GM19351 (cell line): Measurements from ENCODE around the gene PIAS1.
"Not testable (repeated sequence)": the region's sequence is repeated elsewhere in the genome, so short reads cannot be mapped to it uniquely, and the experiment has no call there.

Experiments
- ATAC-seq: cut with Tn5 transposase; IDR thresholded peaks from one replicate; pipeline ENCODE4 v1.9.1; 2021; ENCODE audit warnings: mild to moderate bottlenecking, moderate library complexity; ENCODE audit not compliant: unreplicated experiment

The PIAS1 gene

DNA sequence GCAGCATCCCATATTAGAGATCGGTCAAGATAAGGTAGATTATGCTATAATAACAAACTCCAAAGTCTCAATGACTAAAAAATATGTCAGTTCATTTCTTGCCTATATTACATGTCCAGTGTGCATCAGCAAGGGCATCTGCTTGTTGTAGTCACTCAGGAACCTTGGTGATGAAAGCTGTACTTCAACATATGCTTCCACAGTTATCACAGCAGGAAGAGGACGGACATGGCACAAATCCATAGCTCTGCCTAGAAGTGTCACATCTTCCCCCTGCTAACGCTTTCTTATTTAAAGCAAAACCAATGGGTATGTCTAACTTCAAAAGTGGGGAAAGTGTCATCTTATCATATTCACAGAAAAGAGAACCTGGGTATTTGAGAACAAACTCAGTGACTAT is 20.0 kb upstream of the PIAS1 start:
- no peak for ATAC-seq

DNA sequence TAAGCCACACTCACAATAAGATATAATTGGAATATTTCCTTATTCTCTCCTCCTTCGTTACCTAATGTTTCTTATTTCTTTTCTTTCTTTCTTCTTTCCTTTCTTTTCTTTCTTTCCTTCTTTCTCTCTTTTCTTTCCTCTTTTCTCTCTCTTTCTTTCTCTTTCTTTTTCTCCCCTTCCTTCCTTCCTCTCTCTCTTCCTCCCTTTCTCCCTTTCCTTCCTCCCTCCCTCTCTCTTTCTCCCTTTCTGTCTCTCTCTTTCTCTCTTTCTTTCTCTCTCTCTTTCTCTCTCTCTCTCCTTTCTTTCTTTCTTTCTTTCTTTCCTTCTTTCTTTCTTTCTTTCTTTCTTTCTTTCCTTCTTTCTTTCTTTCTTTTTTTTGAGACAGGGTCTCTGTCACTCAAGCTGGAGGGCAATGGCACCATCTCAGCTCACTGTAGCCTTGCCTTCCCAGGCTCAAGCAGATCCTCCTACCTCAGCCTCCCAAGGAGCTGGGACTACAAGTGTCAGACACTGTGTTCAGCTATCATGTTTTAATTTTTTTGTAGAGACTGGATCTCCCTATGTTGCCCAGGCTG is 19.3 kb upstream of the PIAS1 start:
- ATAC-seq: no peak

DNA sequence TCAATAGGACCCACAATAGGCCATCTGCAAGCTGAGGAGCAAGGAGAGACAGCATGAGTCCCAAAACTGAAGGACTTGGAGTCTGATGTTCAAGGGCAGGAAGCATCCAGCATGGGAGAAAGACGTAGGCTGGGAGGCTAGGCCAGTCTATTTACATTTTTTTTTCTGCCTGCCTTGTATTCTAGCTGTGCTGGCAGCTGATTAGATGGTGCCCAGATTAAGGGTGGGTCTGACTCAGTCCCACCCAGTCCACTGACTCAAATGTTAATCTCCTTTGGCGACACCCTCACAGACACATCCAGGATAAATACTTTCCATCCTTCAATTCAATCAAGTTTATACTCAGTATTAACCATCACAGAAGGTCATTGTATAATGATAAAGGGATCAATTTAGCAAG is 15.9 kb upstream of the PIAS1 start:
- ATAC-seq: no peak

DNA sequence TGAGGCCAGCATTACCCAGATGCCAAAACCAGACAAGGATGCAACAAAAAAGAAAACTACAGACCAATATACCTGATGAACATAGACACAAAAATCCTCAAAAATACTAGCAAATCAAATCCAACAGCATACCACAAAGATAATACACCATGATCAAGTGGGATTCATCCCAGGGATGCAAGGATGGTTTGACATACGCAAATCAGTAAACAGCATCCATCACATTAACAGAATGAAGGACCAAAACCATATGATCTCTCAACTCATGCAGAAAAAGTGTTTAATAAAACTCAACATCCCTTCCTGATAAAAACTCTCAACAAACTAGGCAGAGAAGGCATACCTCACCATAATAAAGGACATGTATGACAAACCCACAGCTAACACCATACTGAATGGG is 14.0 kb upstream of the PIAS1 start:
- no peak for ATAC-seq

DNA sequence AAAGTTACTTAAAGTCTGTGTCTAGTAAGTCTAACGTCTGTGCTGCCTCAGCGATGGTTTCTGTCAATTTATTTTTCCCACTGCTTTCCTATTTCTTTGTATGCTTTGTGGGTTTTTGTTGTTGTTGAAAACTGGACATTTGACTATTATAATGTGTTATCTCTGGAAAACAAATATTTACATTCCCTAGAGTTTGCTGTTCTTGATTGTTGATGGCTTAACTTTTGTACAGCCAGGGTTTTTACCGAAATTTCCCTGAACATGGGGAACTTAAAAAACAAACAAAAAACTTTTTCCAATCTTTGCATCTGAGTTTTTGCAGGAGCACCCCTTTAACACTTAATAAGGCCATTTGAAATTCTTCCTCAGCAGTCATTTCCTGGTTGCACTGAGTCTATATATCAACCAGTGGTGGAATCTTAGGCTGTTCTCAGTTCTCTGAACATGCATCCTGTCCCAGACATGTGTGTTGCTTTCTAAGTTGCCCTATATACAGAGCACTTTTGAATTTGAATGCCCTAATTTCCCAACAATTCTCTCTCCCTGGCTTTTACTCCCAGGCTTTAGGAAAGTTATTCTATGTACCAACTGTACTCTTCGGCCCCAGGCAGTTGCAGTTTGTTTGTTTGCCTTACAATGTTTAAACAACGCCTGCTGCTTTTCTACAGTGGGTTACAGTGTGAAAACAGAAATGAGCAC is 11.8 kb upstream of the PIAS1 start:
- no peak for ATAC-seq

DNA sequence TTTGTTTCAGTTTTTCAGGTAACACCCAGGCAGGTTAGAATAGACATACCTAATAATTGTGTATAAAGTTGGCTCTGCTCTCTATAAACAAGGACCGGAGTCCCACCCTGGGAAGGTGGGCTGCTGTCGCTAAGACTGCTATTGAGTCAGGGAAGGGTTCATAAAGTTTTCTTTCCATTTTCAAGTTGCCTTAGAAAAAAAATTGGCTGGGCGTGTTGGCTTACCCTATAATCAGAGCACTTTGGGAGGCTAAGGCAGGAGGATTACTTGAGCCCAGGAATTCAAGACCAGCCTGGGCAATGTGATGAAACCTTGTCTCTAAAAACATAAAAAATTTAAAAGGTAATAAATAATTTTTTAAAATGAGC is 11.3 kb upstream of the PIAS1 start:
- no peak for ATAC-seq

DNA sequence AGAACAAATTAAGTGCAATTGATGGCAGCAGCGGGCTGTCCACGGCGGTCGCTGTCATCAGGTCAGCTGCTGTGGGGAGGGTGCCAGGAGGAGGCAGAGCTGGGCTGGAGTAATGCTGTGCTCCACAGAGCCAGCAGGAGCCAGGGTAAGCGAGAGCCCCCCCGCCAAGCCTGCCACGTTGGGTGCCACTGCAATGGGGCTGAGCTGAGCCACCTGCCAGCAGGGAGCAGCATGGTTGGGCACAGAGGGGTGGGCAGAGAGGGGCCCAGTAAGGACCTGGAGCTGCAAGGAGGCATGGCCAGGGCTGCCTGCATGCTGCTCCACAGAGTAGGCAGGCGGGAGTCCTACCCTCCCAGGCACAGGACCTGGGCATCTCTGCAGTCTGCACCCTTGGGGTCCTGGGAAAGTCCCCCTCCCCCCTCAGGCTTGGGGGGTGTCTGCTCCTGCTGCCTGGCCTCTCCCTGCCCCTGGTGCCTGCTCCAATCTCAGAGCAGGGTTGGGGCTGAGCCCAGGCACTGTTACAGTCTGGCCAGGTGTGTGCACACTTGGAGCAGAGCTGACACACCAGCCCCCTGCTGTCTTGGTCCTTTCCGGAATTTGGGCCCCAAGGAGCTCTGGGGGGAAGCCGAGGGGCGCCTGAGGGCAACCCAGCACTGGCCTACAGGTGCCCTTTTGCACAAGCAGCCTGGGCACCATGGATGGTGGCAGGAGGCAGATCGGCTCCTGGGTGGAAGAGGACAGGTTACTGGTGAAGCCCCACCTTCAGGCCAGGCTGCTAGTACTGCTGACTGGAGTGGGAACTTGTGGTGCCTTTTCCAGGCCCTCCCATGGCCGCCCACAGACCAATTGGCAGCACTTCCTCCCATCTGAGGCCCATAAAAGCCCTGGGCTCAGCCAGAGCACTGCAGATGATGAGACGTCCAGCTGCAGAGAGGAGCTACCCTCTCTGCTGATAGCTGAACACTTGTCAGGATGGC is 8.5 kb upstream of the PIAS1 start:
- ATAC-seq: no peak

DNA sequence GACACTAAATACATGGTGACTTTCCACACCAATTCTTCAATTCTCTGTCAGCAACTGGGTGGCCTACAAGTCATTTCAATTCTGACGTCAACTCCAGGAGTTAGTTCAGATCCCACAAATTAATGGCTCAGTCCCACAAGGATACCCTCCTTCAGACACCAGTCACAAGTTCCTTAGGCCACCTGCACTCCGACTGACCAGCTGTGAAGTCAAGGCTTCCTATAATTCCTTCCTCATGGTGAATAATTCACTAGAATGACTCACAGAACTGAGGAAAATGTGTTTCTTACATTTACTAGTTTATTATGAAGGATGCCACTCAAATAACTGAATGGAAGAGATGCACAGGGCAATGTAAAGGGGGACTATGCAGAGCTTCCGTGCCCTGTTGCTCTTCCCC is 6.3 kb upstream of the PIAS1 start:
- no peak for ATAC-seq

DNA sequence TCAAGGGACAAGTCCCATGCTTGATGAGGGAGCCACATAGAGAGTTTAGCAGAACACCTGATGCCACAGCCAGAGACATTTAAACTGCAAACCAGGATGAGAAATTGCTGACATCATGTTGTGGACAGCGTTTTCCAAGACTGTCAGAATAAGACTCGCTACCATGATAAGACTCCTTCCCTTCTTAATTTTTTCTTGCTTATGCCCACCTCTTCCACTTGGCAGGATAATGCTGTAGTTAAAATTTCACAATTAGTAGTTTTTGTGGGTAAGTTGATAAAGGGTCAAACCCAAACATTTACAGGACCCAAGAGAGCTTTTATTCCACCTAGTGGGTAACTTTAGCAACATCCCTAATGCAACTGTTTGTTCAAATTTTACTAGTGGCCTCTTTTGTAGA is 3.0 kb upstream of the PIAS1 start:
- no peak for ATAC-seq

DNA sequence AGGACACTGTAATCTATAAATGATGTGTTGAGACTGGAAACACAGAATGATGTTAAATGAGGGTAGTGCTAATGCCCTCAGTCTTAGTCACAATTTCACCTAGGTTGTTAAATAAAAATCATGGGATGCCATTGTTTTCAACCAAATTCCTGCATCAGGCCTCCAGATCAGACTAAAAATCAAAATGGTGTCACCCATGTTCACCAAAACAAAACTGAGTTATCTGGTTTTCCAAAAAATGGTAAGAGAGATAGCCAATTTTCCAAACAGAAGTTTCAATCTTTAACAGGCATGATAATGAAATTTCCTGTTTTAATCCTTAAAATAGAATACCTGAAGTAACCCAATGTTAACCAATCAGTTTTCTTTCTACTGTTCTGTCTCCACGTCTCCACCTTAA is 2.2 kb upstream of the PIAS1 start:
- no peak for ATAC-seq

DNA sequence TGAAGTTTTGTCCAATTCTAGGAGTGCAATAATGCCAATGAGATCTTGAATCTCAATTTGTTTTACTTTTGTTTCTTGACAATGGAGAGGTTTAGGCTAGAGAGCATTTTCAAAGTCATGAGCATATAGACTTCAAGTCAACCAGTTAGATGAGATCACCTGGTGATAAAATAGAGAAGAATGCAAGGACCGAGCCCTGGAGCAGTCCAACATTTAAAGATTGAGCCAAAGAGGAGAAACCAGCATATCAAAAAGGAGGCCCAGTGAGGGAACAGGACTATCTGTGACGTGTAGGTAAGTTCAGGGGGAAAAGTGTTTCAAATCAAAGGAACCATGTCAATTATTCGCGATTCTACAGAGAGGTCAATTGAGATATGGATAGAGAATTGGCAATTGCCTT is 1.7 kb upstream of the PIAS1 start:
- no peak for ATAC-seq

DNA sequence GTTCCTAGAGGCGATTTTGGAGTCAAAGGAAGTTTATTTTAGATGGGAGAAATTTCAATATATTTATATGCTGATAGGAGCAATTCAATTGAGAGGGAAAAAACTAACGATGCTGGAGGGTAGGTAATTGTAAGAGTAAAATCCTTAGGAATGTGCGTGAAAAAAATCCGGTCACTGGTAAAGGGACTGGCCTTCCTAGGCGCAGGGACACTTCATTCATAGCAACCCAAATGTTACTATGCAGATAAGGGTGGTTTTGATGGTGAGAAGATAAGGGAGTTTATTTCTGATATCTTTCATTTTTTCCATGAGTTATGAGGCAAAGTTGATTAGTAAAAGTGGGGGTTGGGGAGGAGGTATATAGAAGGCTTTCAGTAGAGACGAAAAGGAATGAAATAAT is 1.1 kb upstream of the PIAS1 start:
- ATAC-seq: no peak

DNA sequence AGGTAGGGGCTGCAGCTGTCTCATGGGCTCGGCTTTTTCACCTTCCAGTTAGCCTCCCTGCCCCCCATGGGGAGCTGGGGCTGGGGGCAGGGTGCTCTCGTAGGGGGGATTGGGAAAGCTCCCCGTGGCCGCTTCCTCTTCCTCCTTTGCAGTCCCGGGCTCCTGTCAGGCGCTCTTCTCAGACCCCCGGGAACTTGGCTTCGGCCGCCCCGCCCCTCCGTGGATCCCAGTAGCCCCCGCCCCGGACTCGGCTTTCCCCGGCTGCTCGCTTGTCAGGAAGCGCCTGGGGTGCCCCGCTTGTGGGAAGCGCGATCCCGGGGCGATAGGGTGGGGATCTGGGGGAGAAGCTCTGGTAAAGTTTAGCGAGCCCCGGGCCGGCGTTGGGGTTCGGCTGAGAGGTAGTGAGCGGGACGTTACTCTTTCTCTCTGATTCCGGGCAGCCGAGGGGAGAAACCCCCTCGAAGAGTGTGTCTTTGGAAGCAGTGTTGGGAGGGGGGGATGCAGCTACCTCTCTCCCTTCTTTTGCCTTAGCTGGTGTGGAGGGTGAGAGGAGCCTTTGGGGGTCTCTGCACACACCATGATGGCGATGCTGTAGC is 611 bp downstream of the PIAS1 start:
- peak; percentile 19 for ATAC-seq

DNA sequence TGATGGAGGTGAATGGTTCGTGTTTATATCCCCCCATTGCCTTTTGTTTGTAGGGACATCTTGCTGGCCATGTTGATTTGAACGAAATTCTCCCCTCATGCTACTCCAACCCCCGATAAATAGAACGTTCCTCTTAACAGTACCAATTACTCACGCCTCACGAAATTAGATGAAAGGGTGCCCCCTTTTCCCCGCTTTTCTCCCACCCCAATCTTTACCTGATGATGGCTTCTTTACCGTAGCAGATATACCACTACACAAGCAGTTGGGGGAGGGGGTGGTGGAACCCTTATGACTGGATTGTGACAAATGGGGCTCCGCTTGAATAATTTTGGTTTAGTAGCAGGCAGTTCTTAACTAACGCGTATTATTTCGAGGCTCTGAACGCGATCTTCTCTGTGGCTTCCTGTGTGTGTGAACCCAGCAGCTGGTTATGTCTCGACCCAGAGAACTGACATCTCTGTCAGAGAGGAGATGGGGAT is 1.1 kb downstream of the PIAS1 start:
- ATAC-seq: peak; percentile 47

DNA sequence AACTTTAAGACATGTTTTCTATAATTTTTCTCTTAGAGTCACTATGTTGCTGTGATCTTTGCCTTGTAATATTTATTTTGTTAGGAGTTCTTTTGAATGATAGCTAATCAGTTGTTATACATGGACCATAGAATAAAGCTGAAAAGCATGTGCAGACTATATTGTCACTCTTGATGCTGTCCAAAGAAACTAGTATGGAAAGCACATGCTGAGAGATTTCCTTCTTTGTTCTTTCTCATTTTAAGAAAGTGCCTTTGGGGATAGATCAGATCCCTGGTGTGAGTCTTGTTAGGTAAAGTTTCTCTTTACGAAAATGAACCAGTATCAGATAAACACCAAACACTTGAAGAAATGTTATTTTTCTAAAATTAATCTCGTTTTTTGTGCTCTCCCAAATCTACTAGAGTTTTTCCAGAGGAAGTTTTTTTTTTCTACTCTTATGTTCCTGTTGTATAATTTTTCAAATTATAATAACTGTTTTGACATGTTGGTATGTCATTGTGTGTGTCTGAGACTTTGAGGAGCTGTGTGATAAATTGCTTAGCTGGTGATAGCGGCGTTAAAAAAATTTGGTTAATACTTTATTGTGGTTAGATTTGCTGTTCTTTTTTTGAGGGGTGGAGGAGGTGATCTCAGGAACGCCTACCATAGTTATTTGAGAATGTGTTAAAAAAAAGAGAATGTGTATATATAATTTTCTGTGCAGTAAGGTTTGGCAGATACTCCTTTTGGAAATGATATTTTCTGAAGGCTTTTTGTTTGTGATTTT is 2.2 kb downstream of the PIAS1 start:
- no peak for ATAC-seq

DNA sequence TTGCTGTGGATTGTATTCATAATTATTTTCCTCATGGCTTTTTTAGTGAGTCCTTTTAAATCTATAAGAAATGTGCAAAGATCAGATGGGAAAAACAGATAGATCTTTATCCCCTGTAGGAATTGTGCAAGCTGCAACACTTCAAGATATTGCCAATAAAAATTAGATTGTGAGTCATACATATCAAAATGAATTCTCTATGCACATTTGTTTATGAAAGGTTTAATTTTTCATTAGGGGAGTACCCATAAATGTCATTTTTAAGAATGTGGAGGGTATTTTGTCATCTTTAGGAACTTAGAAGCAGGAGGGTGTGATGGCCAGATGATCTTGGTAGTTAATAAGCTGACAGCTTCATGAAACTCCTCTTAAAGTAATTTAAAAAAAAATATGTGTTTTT is 2.9 kb downstream of the PIAS1 start:
- no peak for ATAC-seq

DNA sequence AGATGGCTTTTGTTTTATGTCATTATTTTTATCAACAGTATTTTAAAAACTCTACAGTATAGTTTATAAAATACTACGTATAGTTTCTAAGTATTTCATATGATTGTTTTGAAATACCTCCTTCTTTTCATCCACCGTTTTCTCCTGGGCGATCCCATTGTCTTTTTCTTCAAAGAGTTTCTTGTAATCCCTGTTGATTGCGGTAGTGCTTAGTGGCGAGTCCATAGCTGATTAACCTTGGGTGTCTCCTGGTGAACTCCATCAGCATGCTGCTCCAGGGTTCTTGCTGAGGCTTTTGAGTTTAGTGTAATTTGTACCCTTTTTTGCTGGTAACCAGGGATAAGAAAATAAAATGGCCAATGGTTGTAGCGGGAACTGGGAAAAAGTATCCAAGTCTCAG is 3.6 kb downstream of the PIAS1 start:
- ATAC-seq: no peak

DNA sequence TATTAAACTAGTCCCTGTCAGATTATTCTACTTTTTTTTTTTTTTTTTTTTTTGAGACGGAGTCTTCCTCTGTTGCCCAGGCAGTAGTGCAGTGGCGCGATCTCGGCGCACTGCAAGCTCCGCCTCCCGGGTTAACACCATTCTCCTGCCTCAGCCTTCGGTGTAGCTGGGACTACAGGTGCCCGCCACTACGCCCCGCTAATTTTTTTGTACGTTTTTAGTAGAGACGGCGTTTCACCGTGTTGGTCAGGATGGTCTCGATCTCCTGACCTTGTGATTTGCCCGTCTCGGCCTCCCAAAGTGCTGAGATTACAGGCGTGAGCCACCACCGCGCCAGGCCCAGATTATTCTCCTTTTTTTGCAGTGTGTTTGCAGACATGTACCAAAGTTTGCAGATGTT is 4.9 kb downstream of the PIAS1 start:
- ATAC-seq: not testable (repeated sequence)

DNA sequence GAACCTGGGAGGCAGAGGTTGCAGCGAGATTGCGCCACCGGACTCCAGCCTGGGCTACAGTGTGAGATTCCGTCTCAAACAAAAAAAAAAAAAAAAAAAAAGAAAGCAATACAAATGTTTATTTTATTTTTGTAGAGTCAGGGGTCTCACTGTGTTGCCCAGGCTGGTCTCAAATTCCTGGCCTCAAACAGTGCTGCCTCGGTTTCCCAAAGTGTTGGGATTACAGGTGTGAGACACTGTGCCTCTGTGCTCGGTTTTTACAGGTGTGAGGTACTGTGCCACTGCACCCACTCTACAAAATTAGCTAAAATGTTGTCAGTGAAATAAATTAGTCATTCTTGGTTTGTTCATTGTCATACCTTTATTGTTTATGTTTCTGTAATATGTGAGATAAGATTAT is 5.5 kb downstream of the PIAS1 start:
- ATAC-seq: no peak

DNA sequence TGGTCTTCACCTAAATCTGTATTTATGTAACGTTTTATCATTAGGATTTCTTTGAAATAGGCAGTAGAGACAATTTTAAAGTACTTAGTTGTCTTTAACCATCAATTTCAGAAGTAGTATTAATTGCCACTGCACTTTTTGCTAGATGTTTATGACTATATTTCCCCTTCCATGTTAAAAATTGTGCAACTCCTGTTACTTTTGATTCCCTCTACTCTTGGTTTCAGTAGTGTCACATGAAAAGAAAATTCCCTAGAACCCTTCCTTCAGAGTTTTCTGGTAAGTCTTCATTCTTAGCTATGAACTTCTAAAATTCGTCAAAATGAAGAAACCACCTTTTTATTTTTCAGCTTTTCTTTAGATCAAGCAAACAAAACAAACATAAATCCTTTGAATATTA is 7.1 kb downstream of the PIAS1 start:
- ATAC-seq: no peak

DNA sequence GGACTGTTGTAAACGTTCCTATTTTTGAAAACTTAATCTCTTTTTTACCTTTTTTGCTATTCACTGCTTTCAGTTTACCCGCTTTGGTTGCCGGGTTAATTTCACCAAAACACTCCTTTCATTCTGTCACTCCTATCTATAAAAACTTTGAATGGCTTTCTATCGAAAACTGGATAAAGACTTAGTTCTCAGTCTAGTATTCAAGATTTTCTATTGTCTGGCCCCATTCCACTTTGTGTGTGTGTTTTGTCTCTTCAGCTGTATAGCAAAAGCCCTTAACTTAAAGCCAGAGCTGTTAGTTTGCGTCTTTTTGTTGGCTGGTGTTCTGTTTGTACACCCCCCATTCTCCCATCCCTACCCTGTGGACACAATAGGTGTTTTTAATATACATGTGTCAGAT is 7.5 kb downstream of the PIAS1 start:
- no peak for ATAC-seq
